Body of pancreas (tissue), 4 donors: Measurements from ENCODE around the gene SUMO3. TPM values are rescaled to one million over a fixed set of nuclear protein-coding genes. Genes with fewer than 3 reads are reported as not detected.

Experiments used
- ATAC-seq: fragments of 150-250 bp; one replicate; pipeline ENCODE4 v1.9.1; 2016
- DNase-seq, 4 donors: peaks; one replicate each; pipeline ENCODE4 v3.0.0-alpha.2; 2019
- H3K27ac ChIP-seq, 4 donors: fragments of 200-600 bp; sonication (generic); 1 replicate in 3 of 4; 2 replicates in 1 of 4; pipeline versions ENCODE4 v1.5.1 to v1.6.1; 2016 to 2019; ENCODE audit warnings: mild to moderate bottlenecking in 1 of 4, mixed read lengths in 1 of 4, moderate library complexity in 1 of 4
- H3K27me3 ChIP-seq, 2 donors: fragments of 200-600 bp; sonication (generic); one replicate each; pipeline ENCODE4 v1.6.0; 2016; ENCODE audit warnings: mild to moderate bottlenecking in 1 of 2
- H3K36me3 ChIP-seq, 2 donors: fragments of 200-600 bp; sonication (generic); replicated peaks in 1 of 2; 2 replicates each; pipeline ENCODE4 v1.5.1; 2016; ENCODE audit warnings: low read depth in 2 of 2; ENCODE audit not compliant: insufficient read depth in 1 of 2
- H3K4me1 ChIP-seq: fragments of 200-600 bp; sonication (generic); one replicate; pipeline ENCODE4 v1.6.0; 2016
- H3K4me3 ChIP-seq, 2 donors: fragments of 200-600 bp; sonication (generic); 1 replicate in 1 of 2; 2 replicates in 1 of 2; pipeline ENCODE4 v1.5.1; 2016 to 2019
- H3K9me3 ChIP-seq, 3 donors: fragments of 200-600 bp; sonication (generic); 1 replicate in 2 of 3; 2 replicates in 1 of 3; pipeline ENCODE4 v1.5.1; 2016
- POLR2A ChIP-seq, 3 donors: fragments of 450-650 bp; IDR thresholded peaks; one replicate each; pipeline ENCODE4 v1.6.1; 2016; ENCODE audit warnings: antibody characterized with exemption in 3 of 3, mild to moderate bottlenecking in 2 of 3
- WGBS, 2 donors: methylation state at CpG; one replicate each; pipeline ENCODE4 v1.1.5; 2017; 5-methylcytosine and 5-hydroxymethylcytosine counted together
- intact Hi-C: fragments of 100-400 bp; cut with DNase I; formaldehyde crosslinking; loops from one replicate; pipeline ENCODE4 v1.15.1; 2023
- total RNA-seq, 2 donors: library from RNA; depleted of rRNA; stranded (reverse); fragments of >200 nt; gene quantifications; one replicate each; pipeline ENCODE4 v1.1.0, GENCODE V29; 2016
- TF ChIP-seq, protein P1 (sequence below), 7 experiments: fragments of 450-650 bp in 4 of 7; fragments of 200-600 bp in 3 of 7; sonication (generic) in 3 of 7; IDR thresholded peaks; one replicate each; pipeline ENCODE4 v1.5.1; 2016 to 2019; ENCODE audit warnings: antibody characterized with exemption in 7 of 7

The SUMO3 gene
- total RNA-seq, 2 donors from 2014 or later: 20.4 to 33.2 TPM

DNA sequence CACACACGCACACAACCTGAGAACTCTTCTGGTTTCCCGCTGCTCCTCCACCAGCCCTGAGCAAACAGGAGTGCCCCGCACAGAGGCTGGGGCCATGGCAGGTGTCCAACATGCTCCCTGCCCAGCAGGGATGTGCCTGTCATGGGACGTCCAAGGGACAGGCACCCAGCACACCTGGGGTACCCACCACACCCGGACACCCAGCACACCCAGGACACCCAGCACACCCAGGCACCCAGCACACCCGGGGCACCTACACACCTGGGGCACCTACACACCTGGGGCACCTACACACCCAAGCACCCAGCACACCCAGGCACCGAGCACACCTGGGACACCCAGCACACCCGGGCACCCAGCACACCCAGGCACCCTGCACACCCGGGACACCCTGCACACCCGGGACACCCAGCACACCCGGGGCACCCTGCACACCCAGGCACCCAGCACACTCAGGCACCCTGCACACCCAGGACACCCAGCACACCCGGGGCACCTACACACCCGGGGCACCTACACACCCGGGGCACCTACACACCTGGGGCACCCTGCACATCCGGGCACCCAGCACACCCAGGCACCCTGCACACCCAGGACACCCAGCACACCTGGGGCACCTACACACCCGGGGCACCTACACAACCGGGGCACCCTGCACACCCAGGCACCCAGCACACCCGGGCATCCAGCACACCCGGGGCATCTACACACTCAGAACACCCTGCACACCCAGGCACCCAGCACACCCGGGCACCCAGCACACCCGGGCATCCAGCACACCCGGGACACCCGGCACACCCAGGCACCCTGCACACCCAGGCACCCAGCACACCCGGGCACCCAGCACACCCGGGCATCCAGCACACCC is 54.2 kb downstream of the SUMO3 start:
- ATAC-seq (no peak), DNase-seq (no peak)
- Histone ChIP-seq H3K4me3 (no peak overlapping the region), H3K27me3 (no peaks in the 10 kb centered on the region), H3K9me3 (no peaks in the 10 kb centered on the region), H3K36me3 (no peaks in the 10 kb centered on the region), H3K4me1 (no peaks in the 10 kb centered on the region), H3K27ac (no peak overlapping the region)
- intact Hi-C loops: no loop called here
- WGBS, 2 donors: 40 to 55% methylated on average over 6 to 15 of the region's 25 CpGs
- TF ChIP-seq, protein P1, sequence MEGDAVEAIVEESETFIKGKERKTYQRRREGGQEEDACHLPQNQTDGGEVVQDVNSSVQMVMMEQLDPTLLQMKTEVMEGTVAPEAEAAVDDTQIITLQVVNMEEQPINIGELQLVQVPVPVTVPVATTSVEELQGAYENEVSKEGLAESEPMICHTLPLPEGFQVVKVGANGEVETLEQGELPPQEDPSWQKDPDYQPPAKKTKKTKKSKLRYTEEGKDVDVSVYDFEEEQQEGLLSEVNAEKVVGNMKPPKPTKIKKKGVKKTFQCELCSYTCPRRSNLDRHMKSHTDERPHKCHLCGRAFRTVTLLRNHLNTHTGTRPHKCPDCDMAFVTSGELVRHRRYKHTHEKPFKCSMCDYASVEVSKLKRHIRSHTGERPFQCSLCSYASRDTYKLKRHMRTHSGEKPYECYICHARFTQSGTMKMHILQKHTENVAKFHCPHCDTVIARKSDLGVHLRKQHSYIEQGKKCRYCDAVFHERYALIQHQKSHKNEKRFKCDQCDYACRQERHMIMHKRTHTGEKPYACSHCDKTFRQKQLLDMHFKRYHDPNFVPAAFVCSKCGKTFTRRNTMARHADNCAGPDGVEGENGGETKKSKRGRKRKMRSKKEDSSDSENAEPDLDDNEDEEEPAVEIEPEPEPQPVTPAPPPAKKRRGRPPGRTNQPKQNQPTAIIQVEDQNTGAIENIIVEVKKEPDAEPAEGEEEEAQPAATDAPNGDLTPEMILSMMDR (IDR thresholded peaks at IDR 0.05): no peak
- no peak for TF ChIP-seq POLR2A (IDR thresholded peaks at IDR 0.05)

DNA sequence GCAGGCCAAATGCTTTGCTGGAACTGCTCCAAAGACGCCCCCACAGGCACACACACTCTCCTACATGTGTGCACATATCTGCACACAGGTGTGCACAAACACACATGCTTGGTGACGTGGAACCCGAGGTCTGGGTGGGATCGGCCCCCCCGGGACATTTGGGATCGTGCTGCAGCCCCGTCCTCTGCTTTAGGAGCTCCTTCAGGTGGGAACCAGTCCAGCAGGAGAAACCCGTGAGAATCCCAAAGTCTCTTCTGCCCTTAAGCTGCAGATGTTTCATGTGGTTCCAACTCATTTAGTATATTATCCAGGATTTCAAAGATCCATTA is 54.8 kb downstream of the SUMO3 start:
- 39 to 57% methylated on average over 7 to 8 of the region's 8 CpGs for WGBS, 2 donors
- Histone ChIP-seq H3K27ac (no peak overlapping the region), H3K27me3 (no peaks in the 10 kb centered on the region), H3K4me3 (no peak overlapping the region), H3K9me3 (no peaks in the 10 kb centered on the region), H3K36me3 (no peaks in the 10 kb centered on the region), H3K4me1 (no peaks in the 10 kb centered on the region)
- DNase-seq (no peak), ATAC-seq (no peak)
- no peak for TF ChIP-seq POLR2A (IDR thresholded peaks at IDR 0.05)
- TF ChIP-seq, protein P1 (IDR thresholded peaks at IDR 0.05): no peak
- intact Hi-C loops: no loop called here

DNA sequence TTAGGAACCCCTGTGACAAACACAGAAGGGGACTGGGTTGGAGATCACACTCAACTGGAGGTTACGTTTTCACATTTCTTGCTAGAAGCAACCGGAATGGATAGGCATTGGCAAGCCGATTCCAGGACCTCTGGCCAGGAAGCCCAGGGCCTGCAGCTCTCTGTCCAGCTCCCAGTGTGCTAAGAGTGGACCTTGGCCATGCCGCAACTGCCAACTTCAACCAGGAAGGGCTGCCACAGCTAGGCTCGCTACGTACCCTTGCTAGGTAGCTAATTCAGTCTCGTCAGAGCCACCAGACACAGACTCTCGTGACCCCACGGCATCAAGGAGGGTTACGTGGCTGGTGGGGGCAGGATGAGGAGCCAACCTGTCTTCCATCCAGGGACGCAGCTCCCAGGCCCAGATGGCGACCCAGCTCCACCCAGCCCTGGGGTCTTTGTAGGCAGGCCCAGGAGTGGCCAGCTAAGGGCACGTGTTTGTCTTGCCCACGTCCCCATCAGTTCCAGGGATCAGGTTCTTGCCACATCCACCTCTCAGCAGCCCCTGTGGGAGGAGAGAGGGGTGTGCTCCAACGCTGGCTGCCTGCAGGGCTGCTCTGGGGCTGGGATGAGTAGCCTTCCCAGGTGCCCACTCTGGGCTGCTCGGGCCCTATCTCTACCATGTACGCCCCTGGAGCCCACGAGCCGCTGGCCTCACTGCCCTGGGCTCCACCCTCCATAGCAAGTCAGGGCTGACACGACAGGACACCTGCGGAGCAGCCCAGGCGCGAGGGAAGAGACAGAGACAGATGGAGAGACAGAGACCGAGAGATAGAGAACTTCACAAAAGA is 55.4 kb downstream of the SUMO3 start:
- no peak overlapping the region for H3K27ac ChIP-seq
- no peaks in the 10 kb centered on the region for H3K4me1 ChIP-seq
- DNase-seq (no peak), ATAC-seq (no peak)
- H3K4me3 ChIP-seq: no peak overlapping the region
- WGBS, 2 donors: 83 to 84% methylated on average over 23 to 24 of the region's 24 CpGs
- TF ChIP-seq, protein P1 (IDR thresholded peaks at IDR 0.05): no peak
- no peak for TF ChIP-seq POLR2A (IDR thresholded peaks at IDR 0.05)
- H3K9me3 ChIP-seq: no peaks in the 10 kb centered on the region
- intact Hi-C loops: no loop called here
- no peaks in the 10 kb centered on the region for H3K27me3 ChIP-seq
- no peaks in the 10 kb centered on the region for H3K36me3 ChIP-seq

DNA sequence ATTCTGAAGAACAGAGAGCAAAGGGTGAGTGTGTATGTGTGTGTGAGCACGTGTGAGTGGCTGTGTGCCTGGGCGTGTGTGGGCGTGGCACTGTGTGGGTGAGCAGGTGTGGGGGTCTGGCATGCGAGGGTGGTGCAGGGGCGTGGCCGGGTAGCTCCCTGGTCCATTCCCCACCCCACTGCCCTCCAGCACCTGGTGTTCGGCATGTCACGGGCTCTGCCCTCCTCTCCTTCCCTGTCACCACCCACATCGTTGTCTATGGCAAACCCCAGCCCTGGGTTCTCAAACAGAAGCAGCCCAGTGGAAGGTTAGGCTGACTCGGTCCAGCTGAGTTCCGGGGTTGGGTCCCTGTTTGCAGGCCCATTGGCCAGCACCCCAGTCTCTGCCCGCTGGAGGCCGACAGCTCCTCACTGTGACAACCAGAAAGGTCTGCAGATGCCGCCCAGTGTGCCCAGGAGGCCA is 56.1 kb downstream of the SUMO3 start:
- WGBS, 2 donors: 63 to 72% methylated on average over 14 of the region's 14 CpGs
- H3K36me3 ChIP-seq: no peaks in the 10 kb centered on the region
- intact Hi-C loops: no loop called here
- H3K4me3 ChIP-seq: no peak overlapping the region
- ATAC-seq (no peak), DNase-seq (no peak)
- no peak overlapping the region for H3K27ac ChIP-seq
- TF ChIP-seq POLR2A (IDR thresholded peaks at IDR 0.05): no peak
- TF ChIP-seq, protein P1 (IDR thresholded peaks at IDR 0.05): no peak
- H3K4me1 ChIP-seq: no peaks in the 10 kb centered on the region
- no peaks in the 10 kb centered on the region for H3K9me3 ChIP-seq
- no peaks in the 10 kb centered on the region for H3K27me3 ChIP-seq
